ENCODE data around the gene NME7.

- TF ChIP-seq POLR2A (IDR thresholded peaks at IDR 0.05) = no peak
- TF ChIP-seq, protein P1, sequence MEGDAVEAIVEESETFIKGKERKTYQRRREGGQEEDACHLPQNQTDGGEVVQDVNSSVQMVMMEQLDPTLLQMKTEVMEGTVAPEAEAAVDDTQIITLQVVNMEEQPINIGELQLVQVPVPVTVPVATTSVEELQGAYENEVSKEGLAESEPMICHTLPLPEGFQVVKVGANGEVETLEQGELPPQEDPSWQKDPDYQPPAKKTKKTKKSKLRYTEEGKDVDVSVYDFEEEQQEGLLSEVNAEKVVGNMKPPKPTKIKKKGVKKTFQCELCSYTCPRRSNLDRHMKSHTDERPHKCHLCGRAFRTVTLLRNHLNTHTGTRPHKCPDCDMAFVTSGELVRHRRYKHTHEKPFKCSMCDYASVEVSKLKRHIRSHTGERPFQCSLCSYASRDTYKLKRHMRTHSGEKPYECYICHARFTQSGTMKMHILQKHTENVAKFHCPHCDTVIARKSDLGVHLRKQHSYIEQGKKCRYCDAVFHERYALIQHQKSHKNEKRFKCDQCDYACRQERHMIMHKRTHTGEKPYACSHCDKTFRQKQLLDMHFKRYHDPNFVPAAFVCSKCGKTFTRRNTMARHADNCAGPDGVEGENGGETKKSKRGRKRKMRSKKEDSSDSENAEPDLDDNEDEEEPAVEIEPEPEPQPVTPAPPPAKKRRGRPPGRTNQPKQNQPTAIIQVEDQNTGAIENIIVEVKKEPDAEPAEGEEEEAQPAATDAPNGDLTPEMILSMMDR (IDR thresholded peaks at IDR 0.05) = no peak
These were observed 47.4 kb upstream of the NME7 start for GRCh38 chr1:169414952-169415351.
